ENCODE data around the gene SHPK.
"Not testable (repeated sequence)": the region's sequence is repeated elsewhere in the genome, so short reads cannot be mapped to it uniquely, and the experiment has no call there.

GRCh38 chr17:3564241-3564640 lies 71.8 kb downstream of the SHPK start:
- not testable (repeated sequence) for TF ChIP-seq SUZ12 (IDR thresholded peaks at IDR 0.05; ENCODE audit: extremely low read depth, insufficient read depth, insufficient read length); YY1 (IDR thresholded peaks at IDR 0.05; ENCODE audit: insufficient read depth, insufficient read length); ZNF274 (IDR thresholded peaks at IDR 0.05; ENCODE audit: low read depth, low read length)

Data from NT2/D1 (cell line).